Activated CD8-positive, alpha-beta T cell treated with anti-CD3 and anti-CD28 coated beads for 36 hours (primary cell): Measurements from ENCODE around the gene CTNNA1. TPM values are rescaled to one million over a fixed set of nuclear protein-coding genes. Genes with fewer than 3 reads are reported as not detected.
"Not testable (repeated sequence)": the region's sequence is repeated elsewhere in the genome, so short reads cannot be mapped to it uniquely, and the experiment has no call there.

ENCODE experiments used
- ATAC-seq: fragments of 200-7000 bp; cut with Tn5 transposase; one replicate; pipeline ENCODE4 v1.10.0; 2021; ENCODE audit warnings: mild to moderate bottlenecking, moderate library complexity
- CTCF ChIA-PET: fragments of 350-600 bp; sonication (Branson Sonifier 250); formaldehyde crosslinking; loops from one replicate; lab custom pipeline; 2021; ENCODE audit warnings: antibody characterized with exemption; lab: Charles Lee
- POLR2A ChIA-PET: fragments of 350-600 bp; sonication (Branson Sonifier 250); formaldehyde crosslinking; loops from one replicate; lab custom pipeline; 2021; ENCODE audit warnings: antibody characterized with exemption; lab: Charles Lee
- DNase-seq: peaks from one replicate; pipeline ENCODE4 v3.0.0-alpha.2; 2020
- H3K27ac Mint-ChIP-seq: one replicate; pipeline ENCODE4 v1.8.0; 2021; ENCODE audit warnings: mild to moderate bottlenecking, mixed read lengths
- H3K27me3 Mint-ChIP-seq: one replicate; pipeline ENCODE4 v1.8.0; 2021; ENCODE audit warnings: mixed read lengths
- H3K36me3 Mint-ChIP-seq: one replicate; pipeline ENCODE4 v1.8.0; 2021; ENCODE audit warnings: low read depth, mixed read lengths
- H3K4me1 Mint-ChIP-seq: one replicate; pipeline ENCODE4 v1.8.0; 2021; ENCODE audit warnings: low read depth, mixed read lengths
- H3K4me3 Mint-ChIP-seq: one replicate; pipeline ENCODE4 v1.8.0; 2021; ENCODE audit warnings: mild to moderate bottlenecking, moderate library complexity, mixed read lengths
- H3K9me3 Mint-ChIP-seq: one replicate; pipeline ENCODE4 v1.8.0; 2021; ENCODE audit warnings: mixed read lengths
- CTCF ChIP-seq: fragments of 200-600 bp; IDR thresholded peaks from one replicate; pipeline ENCODE4 v1.8.0; 2022; ENCODE audit warnings: antibody characterized with exemption, mild to moderate bottlenecking
- intact Hi-C: fragments of 100-400 bp; cut with micrococcal nuclease; formaldehyde crosslinking; loops from one replicate; pipeline ENCODE4 v1.10.0; 2022
- total RNA-seq, 2 experiments: library from RNA; stranded (reverse); gene quantifications; one replicate each; pipeline ENCODE4 v1.2.3, GENCODE V29; 2021

Gene CTNNA1
- total RNA-seq, 2 experiments from 2014 or later = 77.3 to 85.6 TPM

- peak; percentile 47 for ATAC-seq
Observed at GRCh38 chr5:138738399-138738798, 14.8 kb upstream of the CTNNA1 start.

GRCh38 chr5:138739938-138740337, 13.3 kb upstream of the CTNNA1 start:
- no peak for DNase-seq
- ChIA-PET CTCF (no interaction called here), POLR2A (no interaction called here)
- intact Hi-C loops = no loop called here
- Mint-ChIP-seq H3K27ac (no peak overlapping the region), H3K9me3 (no peaks in the 10 kb centered on the region), H3K4me1 (peaks cover 27% of the 10 kb centered on the region), H3K27me3 (peaks cover 10% of the 10 kb centered on the region), H3K36me3 (no peaks in the 10 kb centered on the region), H3K4me3 (no peak overlapping the region)
- ATAC-seq = no peak
- no peak for TF ChIP-seq CTCF

More at GRCh38 chr5:138738399-138738798, 14.8 kb upstream of the CTNNA1 start:
- Mint-ChIP-seq H3K27me3 (peaks cover 11% of the 10 kb centered on the region), H3K27ac (peak overlapping the region; percentile 37), H3K4me1 (peaks cover 27% of the 10 kb centered on the region), H3K9me3 (no peaks in the 10 kb centered on the region), H3K4me3 (no peak overlapping the region), H3K36me3 (no peaks in the 10 kb centered on the region)
- ChIA-PET POLR2A (no interaction called here), CTCF (no interaction called here)
- no peak for TF ChIP-seq CTCF
- DNase-seq = no peak
- intact Hi-C loops = no loop called here

GRCh38 chr5:138743484-138743883, 9.7 kb upstream of the CTNNA1 start:
- Mint-ChIP-seq H3K9me3 (no peaks in the 10 kb centered on the region), H3K27me3 (peaks cover 7% of the 10 kb centered on the region), H3K27ac (no peak overlapping the region), H3K4me1 (peaks cover 24% of the 10 kb centered on the region), H3K36me3 (no peaks in the 10 kb centered on the region), H3K4me3 (no peak overlapping the region)
- CTCF ChIA-PET = no interaction called here
- ATAC-seq (no peak), DNase-seq (no peak)
- intact Hi-C loops = no loop called here
- POLR2A ChIA-PET = no interaction called here
- TF ChIP-seq CTCF = no peak

GRCh38 chr5:138745268-138745667, 8.0 kb upstream of the CTNNA1 start:
- ATAC-seq = no peak
- no peak for DNase-seq
- CTCF ChIA-PET = no interaction called here
- Mint-ChIP-seq H3K27ac (no peak overlapping the region), H3K27me3 (peaks cover 13% of the 10 kb centered on the region), H3K36me3 (no peaks in the 10 kb centered on the region), H3K4me3 (no peak overlapping the region), H3K4me1 (peaks cover 19% of the 10 kb centered on the region), H3K9me3 (no peaks in the 10 kb centered on the region)
- POLR2A ChIA-PET = no interaction called here
- intact Hi-C loops = no loop called here
- no peak for TF ChIP-seq CTCF

GRCh38 chr5:138748630-138749081, 4.6 kb upstream of the CTNNA1 start:
- POLR2A ChIA-PET = no interaction called here
- ATAC-seq (peak; percentile 27), DNase-seq (peak; percentile 13)
- Mint-ChIP-seq H3K27ac (no peak overlapping the region), H3K36me3 (no peaks in the 10 kb centered on the region), H3K4me3 (no peak overlapping the region), H3K9me3 (no peaks in the 10 kb centered on the region), H3K4me1 (peaks cover 10% of the 10 kb centered on the region), H3K27me3 (peaks cover 22% of the 10 kb centered on the region)
- no peak for TF ChIP-seq CTCF
- intact Hi-C loops = no loop called here
- CTCF ChIA-PET = no interaction called here

GRCh38 chr5:138751344-138751743, 1.9 kb upstream of the CTNNA1 start:
- ATAC-seq, DNase-seq, H3K27ac Mint-ChIP-seq, H3K4me3 Mint-ChIP-seq, H3K36me3 Mint-ChIP-seq, POLR2A ChIA-PET, intact Hi-C loops, H3K9me3 Mint-ChIP-seq, CTCF ChIA-PET: not testable (repeated sequence)
- Mint-ChIP-seq H3K4me1 (peaks cover 27% of the 10 kb centered on the region), H3K27me3 (peaks cover 35% of the 10 kb centered on the region)
